Midbrain (tissue), 1 donor: Measurements from ENCODE around the gene XPO4.

Experiments used
- DNase-seq: peaks from one replicate; lab custom pipeline; 2025; lab: John Stamatoyannopoulos, UW

The XPO4 gene

DNA sequence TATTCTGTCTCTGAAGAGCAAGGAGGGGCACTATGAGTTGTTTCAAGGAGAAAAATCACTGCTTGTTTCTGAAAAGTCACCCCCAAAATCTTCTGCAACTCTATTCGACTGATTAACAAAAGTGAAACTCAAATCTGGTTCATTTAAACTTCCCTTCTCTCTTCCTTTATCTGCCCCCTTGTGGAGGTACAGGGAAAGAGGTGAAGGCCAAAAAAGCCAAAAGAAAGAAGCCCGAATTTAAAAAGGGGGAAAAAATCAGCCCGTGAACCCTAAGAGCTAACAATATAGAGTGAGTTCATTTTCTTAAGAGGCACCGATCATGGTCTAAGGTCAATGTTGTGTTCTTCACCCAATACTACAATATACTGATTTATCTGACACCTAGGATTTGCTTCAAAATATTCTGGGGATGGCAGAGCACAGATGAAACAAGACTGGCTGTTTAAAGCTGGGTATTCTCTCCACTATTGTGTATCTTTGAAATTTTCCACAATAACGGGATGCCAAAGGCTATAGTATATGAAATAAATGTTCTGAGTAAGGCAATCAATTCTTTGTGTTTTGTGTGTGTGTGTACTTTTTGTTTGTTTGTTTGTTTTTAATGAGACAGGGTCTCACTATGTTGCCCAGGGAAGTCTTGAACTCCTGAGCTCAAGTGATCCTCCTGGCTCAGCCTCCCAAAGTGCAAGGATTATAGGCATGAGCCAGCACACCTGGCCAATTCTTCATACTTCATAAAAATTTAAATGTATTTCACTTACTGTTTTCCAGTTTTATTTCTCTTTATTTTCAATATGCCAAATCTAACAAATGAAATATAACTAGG is 73.8 kb downstream of the XPO4 start:
- DNase-seq = peak; percentile 53

DNA sequence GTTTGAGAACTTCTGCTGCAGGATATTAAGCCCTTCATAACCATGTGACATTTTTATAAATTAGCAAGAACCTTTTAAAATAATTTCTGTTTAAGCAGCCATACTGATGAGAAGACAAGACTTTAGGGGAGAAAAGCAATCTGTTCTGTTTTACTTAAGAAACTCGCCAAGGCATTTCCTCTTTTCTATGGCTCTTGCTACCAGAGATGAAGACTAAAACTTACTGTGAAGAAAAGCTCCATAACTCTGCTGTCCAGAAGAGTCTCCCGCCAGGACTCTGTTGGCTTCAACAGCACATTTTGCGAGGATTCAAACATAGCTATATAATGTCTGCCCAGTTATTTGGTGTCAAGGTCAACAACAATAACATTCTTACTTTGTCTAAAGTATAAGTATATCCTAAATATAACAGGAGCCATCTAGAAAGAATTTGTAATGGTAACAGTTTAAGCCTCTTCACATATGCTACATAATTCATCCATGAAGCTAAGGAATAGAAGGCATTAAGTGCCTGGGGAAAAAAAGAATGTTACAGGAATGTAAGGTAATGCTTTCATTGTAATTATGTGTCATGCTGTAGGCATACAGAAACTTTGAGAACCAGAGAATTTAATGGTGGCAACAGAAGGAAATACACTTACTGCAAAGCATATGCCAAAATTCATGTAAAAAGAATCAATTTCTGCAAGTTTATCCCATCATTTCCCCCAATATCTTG is 75.5 kb downstream of the XPO4 start:
- DNase-seq = no peak

DNA sequence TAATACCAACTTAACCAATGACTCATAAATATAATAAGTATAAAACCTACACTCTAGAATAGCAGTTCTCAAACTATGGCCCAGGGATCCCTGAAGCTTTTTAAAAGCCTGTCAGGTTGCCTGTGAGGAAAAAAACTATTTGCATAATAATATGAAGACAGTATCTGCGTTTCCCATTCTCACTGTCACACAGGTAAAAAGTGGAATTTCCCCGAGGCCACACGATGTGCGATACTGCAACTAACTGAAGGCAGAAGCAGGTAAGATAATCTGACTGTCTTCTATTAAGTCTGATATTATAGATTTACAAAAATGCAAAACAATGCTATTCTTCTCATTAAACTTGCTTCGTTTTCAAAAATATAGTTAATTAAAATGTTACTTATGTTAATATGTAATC is 76.2 kb downstream of the XPO4 start:
- no peak for DNase-seq

DNA sequence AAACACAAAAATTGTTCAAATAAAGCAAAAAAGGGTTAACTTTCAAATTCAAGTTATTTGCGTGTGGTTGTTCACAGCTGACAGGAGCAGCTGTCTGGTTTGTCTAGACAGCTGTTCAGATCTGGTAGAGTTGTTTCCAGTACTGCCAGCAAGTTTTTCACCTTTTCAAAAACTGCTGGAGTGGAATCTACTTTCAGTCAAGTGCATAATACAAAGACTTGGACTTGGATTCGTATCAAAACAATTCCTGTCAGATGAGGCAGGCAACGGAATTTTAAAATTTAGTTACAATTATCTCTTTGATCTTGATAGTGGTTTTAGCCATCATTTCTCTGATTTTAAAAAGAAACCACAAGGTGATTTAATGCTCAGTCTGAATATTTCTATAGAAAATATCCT is 77.1 kb downstream of the XPO4 start:
- DNase-seq = no peak

DNA sequence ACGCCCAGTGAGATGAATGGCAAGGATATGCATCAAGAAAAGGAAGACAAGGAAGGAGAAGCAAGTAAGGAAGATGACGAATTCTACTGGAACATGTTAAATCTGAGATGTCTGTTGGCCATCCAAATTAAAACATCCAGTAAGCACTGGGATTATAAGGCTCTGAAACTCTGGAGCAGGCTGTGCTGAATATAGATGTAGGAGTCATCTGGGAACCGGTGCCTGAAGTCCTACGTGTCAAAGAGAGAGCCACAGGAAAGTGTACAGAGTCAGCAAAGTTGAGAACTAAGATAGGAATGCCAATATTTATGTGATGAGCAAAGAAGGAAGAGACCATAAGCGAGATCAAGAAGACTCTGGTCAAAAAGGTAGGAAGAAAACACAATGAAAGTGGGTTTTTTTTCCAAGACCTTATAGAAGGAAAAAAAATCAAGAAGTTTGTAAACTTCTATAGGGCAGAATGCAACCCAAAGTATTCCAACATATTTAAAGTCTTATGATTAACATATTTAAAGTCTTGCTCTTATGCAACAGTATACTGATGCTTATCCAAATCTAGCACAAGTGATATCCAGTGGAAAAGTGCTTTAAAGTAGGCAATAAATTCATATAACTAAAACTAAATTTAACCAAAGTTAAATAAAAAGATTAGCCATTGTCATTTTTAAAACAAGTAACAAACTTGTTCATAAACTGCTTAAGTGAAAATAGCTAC is 77.6 kb downstream of the XPO4 start:
- no peak for DNase-seq

DNA sequence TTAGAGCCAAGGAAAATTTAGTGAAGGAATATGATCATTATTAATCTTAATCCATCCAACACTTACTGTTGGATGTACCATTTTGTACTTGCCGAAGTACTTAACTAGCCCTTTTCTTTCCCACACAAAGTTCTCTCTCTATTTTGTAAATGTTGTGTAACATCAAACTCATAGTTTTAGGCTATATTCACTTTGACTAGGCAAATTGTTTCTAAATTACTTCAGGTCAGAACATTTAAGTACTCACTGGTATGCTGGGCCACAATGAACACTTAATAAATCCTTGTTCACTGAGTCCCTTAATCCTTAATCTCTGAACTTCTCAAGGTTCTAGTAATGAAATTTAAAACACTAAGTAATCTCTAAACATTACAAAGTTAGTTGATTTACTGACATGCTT is 79.5 kb downstream of the XPO4 start:
- DNase-seq = no peak

DNA sequence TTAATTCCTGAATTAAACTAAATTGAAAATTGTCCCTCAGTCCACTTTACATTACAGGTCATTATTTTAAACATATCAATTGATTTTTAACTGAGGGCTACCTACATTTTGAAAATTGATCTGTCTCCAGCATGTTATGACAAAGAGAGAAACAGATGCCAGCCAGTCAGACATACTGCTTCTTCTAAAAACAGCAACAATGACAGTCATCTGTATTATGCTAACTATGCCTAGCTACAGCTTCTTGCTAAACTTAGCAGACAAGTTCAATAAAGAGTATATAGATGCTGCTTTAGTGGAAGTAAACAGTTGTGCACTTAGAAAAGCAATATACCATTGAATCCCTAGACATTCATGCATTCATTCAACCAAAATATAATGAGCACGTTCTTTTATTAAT is 80.1 kb downstream of the XPO4 start:
- no peak for DNase-seq

DNA sequence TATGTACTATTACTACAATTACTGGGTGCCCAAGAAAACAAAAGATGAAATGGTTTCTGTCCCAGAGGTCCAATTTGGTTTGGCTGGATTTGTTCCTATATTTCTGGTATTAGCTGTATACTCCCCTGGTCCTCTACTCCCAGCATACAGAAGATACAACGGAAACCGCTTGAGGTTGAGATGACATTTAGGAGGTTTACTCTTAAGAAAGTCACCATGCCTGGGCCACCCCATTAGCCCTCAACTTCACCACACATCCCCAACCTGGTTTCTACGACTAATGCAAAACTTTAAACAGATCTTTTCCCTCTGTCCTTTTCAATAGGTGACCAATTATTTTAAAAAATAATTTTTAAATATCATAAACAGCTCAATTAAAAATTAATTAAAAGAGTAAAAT is 82.8 kb downstream of the XPO4 start:
- DNase-seq = no peak

DNA sequence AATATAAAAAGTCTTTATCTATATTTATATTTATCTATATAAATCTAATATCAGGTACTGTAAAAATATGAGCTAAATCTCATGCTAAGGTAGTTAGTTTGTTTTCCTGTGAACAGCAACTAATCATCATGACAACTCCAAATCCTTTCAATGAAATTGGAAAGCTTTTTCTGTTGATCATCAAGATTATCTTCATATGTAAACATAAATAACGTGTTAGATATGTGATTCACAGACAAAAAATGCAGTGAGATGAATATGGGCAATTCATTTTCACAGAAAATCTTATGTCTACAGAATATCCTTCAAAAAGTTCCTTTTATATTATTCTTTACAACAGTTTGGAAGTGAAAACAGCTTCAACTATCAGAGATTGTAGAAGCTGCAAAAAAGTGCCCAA is 87.1 kb downstream of the XPO4 start:
- DNase-seq = no peak

DNA sequence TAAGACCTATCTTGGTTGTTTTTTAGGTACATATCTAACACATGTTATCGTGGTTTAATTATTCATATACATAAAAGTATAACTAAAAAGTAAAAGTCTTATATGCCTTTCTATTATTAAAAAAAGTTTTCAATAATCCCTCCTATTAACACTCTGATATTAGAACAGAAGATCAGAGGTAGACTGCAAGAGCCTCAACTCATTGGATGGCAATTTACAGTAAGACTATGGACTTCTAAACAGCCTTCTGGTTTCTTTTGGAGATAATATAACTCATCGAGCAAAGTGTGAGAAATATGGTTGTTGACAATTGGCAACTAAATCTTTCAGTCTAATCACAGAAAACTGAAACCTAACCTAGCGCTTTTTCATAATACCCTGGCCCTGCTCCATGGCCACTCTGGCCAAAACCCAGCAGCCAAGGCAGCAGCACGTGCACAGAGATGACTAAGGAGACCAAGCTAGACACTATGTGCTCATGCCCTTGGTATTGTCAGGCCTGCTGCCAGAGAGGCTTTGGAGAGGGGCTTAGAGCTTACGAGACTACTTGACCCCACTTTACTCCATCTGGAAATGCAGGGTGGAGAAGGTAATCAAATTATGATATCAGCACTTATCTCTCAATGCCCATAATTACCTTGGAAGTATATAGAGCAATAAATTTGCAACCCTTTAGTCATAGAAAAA is 88.2 kb downstream of the XPO4 start:
- DNase-seq = no peak

DNA sequence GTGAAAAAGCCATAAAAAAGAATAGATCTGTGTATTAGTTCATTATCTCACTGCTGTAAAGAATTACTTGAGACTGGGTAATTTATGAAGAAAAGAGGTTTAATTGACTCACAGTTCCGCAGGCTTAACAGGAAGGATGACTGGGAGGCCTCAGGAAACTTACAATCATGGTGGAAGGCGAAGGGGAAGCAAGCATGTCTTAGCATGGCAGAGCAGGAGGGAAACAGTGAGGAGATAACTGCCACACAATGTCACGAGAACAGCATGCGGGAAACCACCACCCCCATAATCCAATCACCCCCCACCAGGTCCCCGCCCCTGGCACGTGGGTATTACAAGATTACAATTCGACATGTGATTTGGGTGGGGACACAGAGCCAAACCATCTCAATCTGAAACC is 89.7 kb downstream of the XPO4 start:
- no peak for DNase-seq

DNA sequence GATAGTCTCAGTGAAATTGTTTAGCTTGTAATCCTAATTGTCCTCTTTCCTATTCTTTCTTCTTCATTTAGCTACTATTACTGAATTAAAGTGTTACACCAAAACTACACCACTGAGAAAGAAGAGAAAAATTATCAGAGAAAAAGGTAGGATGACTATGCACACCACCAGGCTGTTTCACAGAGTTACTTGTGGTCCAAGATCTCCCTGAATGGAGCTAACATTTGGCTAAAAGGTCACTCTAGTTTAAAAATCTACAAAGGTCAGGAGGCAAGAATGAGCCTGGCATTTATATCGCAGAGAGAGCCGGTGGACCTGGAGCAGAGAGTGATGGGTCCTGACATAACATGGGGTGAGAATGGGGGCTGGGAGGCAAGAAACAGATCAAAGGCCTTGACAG is 91.7 kb downstream of the XPO4 start:
- no peak for DNase-seq

DNA sequence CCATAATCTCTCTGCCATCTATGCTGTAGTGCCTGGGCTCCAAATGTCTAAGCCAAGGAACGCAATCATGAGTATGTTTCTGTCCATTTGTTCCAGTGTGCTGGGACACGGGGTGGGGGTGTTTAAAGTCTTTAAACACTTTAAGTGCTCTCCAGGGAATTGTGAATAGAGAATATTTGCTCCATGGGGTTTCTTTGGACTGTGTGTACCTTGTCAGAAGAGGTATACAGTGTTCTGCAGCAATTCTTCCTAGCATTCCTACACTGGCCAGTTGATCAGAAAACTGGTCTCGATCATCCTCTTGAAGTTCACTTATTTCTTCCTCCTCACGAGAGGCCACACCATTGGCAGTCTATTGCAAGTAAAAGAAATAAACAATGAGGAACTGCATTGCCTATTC is 93.7 kb downstream of the XPO4 start:
- no peak for DNase-seq

DNA sequence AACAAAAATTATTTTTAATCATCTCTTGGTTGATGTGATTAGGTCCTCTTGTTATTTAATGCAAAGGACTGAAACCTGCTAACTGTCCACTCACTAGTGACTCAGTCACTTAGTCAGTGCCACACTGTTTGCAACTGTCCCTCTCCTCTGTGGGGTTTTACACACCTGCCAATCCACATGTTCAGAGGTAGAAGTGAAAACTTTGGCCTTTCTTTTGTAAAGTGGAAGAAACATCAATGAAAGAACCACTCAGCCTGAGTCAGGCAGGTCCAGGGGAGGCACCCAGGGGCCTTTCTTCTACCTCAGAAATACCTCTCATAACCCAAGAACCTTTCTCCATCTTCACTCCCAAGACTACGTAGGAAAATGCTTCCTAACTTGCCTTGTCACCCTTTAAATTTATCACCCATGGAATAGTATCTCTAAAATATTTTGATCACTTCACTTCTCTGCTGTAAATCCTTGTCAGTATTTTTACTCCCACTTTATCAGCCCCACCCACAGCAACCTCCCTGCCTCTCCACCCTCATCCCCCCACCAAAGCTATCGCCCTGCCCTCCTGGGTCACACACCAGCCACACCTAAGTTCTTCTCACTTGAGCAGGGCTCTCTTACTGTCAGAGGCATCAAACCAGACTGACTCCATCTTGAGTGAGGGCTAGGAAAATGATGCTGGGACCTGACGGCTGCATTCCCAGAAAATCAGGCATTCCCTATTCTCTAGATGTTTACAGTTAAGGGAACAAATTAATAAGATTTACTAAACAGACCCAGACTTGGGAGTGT is 99.2 kb downstream of the XPO4 start:
- no peak for DNase-seq

DNA sequence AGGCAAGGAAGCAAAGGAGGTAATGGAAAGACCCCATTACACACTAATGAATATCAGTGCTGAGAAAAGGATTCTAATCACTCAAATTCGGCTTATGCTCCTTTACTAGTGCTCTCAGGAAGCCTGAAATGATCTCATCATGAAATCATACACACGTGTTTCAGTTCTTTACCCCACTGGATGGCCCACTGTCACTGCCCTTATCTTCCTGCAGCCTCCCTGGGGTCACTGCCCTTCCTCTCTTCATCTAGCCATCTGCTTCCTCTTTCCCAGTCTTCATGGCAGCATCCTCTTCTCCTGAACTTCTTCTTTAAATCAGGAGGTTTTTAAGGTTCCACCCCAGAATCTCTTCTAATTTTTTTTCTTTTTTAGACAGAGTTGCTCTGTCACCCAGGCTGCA is 100.8 kb downstream of the XPO4 start:
- no peak for DNase-seq

DNA sequence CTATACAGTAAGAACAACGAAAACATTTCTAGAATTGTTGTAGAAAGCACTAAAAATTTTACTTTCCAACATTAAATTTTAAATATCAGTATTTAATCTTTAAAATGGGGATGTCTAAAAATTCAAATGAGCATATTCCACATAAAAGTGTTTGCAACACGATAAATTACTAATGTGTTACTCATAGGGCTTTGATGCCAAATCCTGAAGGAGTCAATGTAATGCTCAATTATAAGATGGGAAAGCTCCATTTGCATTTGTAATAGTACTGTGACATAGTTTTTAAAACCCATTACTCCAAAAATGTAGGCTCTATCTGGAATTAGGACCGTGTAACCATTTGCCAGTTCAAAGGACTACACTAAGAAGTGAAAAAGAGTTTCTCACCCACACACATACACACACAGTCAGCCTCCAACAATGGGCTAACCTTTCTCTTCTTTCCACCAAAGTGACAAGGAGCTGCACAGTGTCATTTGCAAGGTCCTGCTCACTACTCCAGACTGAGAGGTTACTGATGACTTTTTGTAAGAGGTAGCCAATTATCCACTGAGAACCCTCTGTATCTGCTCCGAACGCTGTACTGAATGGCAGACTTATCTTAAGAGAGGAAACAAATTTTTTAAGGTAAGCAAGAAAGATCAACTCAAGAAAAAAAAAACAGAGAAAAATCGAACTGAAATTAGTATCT is 102.7 kb downstream of the XPO4 start:
- no peak for DNase-seq

DNA sequence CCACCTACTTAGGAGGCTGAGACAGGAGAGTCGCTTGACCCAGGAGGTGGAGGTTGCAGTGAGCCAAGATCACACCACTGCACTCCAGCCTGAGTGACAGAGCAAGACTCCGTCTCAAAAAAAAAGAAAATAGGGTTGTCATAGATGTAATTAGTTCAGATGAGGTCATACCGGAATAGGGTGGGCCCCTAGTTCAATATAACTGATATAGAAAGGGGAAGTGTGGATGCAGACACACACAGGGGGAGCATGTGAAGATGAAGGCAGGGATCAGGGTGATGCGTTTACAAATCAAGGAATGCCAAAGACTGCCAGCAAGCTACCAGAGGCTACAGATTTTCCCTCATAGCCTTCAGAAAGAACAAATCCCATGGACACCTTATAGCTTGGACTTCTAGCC is 104.5 kb downstream of the XPO4 start:
- no peak for DNase-seq

DNA sequence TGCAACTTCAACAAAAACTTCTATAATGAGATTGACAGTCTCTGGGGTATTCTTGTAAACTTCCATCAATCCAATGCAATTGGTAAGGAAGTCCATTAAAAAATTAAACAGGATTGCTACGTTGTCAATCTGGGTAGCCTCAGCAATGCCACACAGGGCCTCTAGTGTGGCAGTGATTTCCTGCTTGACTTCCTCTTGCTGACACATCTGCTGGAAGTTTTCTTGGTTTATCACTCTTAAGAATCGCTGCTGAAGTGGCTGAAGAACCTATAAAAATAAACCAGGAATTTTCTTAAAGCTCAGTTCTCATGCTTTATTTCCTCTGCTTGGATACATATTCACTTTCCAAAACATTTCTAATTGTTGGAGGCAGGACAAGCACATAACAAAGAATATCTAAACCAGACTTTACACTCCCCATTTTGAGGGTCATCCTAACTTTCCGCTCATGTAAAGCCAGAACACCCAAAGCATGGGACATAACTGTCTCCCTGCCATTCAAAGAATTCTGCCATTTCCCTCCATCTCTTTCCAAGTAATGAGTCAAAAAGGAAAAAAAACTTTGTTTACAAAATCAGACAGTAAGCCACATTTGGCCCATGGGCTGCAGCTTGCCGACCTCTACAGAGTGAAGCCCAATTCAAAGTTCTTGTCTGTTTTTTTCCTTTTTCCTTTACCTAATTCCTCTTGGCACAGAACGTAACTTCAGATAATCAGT is 105.6 kb downstream of the XPO4 start:
- DNase-seq = no peak

DNA sequence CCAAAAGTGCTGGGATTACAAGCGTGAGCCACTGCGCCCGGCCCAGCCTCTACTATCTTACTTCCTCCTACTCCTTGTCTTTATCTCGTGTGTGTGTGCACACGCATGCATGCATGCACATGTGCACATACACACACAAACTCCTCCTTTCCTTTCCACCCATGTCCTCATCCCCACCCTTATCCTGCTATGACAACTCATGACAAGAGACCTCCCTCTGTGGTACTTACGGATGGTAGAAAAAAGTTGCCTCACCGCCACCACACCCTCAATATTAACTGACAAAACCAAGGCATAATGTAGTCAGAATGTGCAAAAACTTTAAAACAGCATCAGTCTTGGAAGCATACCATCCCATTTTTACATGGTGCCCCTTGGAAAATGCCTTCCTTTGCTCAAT is 112.9 kb downstream of the XPO4 start:
- no peak for DNase-seq

DNA sequence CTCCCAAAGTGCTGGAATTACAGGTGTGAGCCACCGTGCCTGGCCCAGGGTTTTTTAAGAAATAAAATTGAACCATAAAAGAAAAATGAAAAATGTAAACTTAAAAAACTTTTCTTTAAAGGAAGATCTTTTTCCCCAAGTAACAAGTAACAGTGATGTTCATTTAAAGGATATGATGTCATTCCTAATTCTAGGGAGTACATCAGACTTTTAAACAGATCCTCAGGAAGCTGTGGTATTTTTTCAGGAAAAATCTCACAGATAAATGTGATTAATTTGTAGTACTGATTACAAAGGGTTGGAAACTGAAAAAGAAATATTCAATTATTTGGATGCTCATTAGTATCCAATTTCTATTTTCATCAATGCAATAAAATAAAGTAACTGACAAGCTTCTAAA is 114.2 kb downstream of the XPO4 start:
- no peak for DNase-seq
